Left ventricle myocardium inferior (tissue), 1 donor: ENCODE measurements around the gene ERH. TPM values are rescaled to one million over a fixed set of nuclear protein-coding genes. Genes with fewer than 3 reads are reported as not detected.

ENCODE experiments used
- DNase-seq: peaks from one replicate; pipeline ENCODE4 v3.0.0-alpha.2; 2020
- H3K27ac ChIP-seq: fragments of 200-600 bp; replicated peaks from 2 replicates; pipeline ENCODE4 v1.8.0; 2021
- H3K27me3 ChIP-seq: fragments of 200-600 bp; 2 replicates; pipeline ENCODE4 v1.8.0; 2021; ENCODE audit warnings: low read depth
- H3K36me3 ChIP-seq: fragments of 200-600 bp; 2 replicates; pipeline ENCODE4 v1.8.0; 2021
- H3K4me1 ChIP-seq: fragments of 200-600 bp; 2 replicates; pipeline ENCODE4 v1.8.0; 2021
- H3K4me3 ChIP-seq: fragments of 200-600 bp; 2 replicates; pipeline ENCODE4 v1.8.0; 2021; ENCODE audit warnings: mild to moderate bottlenecking, moderate library complexity
- H3K9me3 ChIP-seq: fragments of 200-600 bp; replicated peaks from 2 replicates; pipeline ENCODE4 v1.8.0; 2021
- intact Hi-C: fragments of 100-400 bp; cut with micrococcal nuclease; formaldehyde crosslinking; loops from one replicate; pipeline ENCODE4 v1.11.0; 2022
- total RNA-seq: library from RNA; stranded (reverse); fragmentation: NEBNext Ultra II Directional; extraction: Animal tissue kit (Norgen Biotek cat#: 25700); gene quantifications from one replicate; pipeline ENCODE4 v1.2.1, GENCODE V29; 2021
- TF ChIP-seq, protein P1 (sequence below): fragments of 200-600 bp; IDR thresholded peaks from 2 replicates; pipeline ENCODE4 v1.8.0; 2021; ENCODE audit warnings: antibody characterized with exemption, mild to moderate bottlenecking, borderline replicate concordance
- donor health status: DM: no; HTN: yes; CAD: no; lungs with severe emphysema.

Gene ERH
- total RNA-seq, 1 donor from 2014 or later = 105 TPM

GRCh38 chr14:69344171-69344570, 53.9 kb downstream of the ERH start:
- Histone ChIP-seq H3K36me3 (peaks cover 46% of the 10 kb centered on the region), H3K27ac (no peak overlapping the region), H3K4me3 (no peak overlapping the region), H3K4me1 (peaks cover 13% of the 10 kb centered on the region), H3K27me3 (no peaks in the 10 kb centered on the region), H3K9me3 (no peaks in the 10 kb centered on the region)
- no peak for DNase-seq
- TF ChIP-seq, protein P1, sequence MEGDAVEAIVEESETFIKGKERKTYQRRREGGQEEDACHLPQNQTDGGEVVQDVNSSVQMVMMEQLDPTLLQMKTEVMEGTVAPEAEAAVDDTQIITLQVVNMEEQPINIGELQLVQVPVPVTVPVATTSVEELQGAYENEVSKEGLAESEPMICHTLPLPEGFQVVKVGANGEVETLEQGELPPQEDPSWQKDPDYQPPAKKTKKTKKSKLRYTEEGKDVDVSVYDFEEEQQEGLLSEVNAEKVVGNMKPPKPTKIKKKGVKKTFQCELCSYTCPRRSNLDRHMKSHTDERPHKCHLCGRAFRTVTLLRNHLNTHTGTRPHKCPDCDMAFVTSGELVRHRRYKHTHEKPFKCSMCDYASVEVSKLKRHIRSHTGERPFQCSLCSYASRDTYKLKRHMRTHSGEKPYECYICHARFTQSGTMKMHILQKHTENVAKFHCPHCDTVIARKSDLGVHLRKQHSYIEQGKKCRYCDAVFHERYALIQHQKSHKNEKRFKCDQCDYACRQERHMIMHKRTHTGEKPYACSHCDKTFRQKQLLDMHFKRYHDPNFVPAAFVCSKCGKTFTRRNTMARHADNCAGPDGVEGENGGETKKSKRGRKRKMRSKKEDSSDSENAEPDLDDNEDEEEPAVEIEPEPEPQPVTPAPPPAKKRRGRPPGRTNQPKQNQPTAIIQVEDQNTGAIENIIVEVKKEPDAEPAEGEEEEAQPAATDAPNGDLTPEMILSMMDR = no peak
- intact Hi-C loops = no loop called here

GRCh38 chr14:69342928-69343525, 55.1 kb downstream of the ERH start:
- TF ChIP-seq, protein P1 = no peak
- Histone ChIP-seq H3K4me3 (no peak overlapping the region), H3K9me3 (no peaks in the 10 kb centered on the region), H3K36me3 (peaks cover 46% of the 10 kb centered on the region), H3K27me3 (no peaks in the 10 kb centered on the region), H3K4me1 (peaks cover 13% of the 10 kb centered on the region), H3K27ac (peak overlapping the region; percentile 34)
- no peak for DNase-seq
- intact Hi-C loops = no loop called here

DNA sequence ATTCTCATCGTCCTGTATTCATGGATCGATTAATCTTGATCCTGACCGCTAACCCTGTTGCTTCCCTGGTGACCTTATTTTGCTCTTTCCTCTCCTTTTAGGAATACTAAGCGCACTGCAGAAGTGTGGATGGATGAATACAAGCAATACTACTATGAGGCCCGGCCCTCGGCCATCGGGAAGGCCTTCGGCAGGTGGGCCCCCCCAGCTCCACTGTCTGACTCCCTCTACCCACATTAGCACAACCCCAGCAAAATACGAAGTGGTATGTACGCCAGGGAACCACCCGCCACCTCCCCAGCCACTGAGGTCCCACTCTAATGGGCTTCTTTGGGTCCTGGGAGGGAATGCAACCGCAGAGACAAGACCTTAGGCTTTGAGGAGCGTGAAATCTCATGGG, 58.7 kb downstream of the ERH start:
- no peaks in the 10 kb centered on the region for H3K9me3 ChIP-seq
- peaks cover 13% of the 10 kb centered on the region for H3K4me1 ChIP-seq
- no peak overlapping the region for H3K4me3 ChIP-seq
- H3K36me3 ChIP-seq = peaks cover 36% of the 10 kb centered on the region
- TF ChIP-seq, protein P1 = no peak
- H3K27me3 ChIP-seq = no peaks in the 10 kb centered on the region
- H3K27ac ChIP-seq = no peak overlapping the region
- DNase-seq = no peak
- intact Hi-C loops = no loop called here

- DNase-seq = no peak
- TF ChIP-seq, protein P1 = no peak
- intact Hi-C loops = no loop called here
- Histone ChIP-seq H3K27me3 (no peaks in the 10 kb centered on the region), H3K9me3 (no peaks in the 10 kb centered on the region), H3K4me3 (no peak overlapping the region), H3K27ac (no peak overlapping the region), H3K4me1 (peaks cover 5% of the 10 kb centered on the region), H3K36me3 (peaks cover 48% of the 10 kb centered on the region)
These were observed 60.1 kb downstream of the ERH start for GRCh38 chr14:69337984-69338383.

DNA sequence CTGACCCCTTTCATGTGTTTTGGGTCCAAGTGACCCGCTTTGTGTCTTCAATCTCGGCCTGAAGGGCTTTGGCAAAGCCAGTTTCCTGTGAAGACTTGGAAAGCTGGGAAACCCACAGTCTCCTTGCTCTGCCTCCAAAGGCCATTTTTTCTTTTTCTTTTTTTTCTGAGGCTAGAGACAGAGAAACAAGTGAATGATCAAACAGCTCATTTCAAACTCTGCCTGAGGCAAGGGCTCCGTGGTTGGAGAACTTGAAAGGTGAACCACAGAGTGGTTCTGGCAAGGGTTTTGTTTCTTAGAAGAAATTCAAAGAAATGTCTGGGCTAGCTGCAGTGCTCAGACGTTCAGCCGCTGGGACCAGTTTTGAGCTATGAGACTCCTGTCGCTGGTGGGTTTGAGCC, 62.7 kb downstream of the ERH start:
- Histone ChIP-seq H3K9me3 (no peaks in the 10 kb centered on the region), H3K27ac (no peak overlapping the region), H3K4me1 (no peaks in the 10 kb centered on the region), H3K4me3 (no peak overlapping the region), H3K36me3 (peaks cover 55% of the 10 kb centered on the region), H3K27me3 (no peaks in the 10 kb centered on the region)
- no peak for DNase-seq
- TF ChIP-seq, protein P1 = no peak
- intact Hi-C loops = no loop called here

DNA sequence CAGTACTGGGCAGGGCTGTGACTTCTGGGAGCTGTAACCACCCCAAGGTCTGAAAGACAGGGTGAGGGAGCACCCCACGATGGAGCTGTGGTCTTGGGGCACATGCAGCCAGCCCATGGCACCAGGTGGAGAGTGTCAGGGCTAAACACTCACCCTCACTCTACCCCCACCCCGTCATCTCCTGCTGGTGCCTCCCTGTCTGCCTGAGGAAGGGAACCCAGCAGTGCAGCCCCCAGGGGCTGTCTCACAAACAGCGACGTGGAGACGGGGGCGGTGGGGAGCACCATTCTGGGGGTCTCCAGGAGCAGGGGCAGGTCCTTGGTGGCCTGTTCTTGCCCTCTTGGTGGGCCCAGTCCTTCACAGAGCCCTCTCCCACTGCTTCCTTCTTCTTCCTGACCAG, 63.5 kb downstream of the ERH start:
- peaks cover 49% of the 10 kb centered on the region for H3K36me3 ChIP-seq
- no peak overlapping the region for H3K4me3 ChIP-seq
- no peak for DNase-seq
- no peak overlapping the region for H3K27ac ChIP-seq
- TF ChIP-seq, protein P1 = no peak
- H3K4me1 ChIP-seq = no peaks in the 10 kb centered on the region
- no peaks in the 10 kb centered on the region for H3K9me3 ChIP-seq
- intact Hi-C loops = no loop called here
- H3K27me3 ChIP-seq = no peaks in the 10 kb centered on the region
